HG03045 (cell line): Measurements from ENCODE around the gene RIOX2.

Experiments
- ATAC-seq: cut with Tn5 transposase; IDR thresholded peaks from one replicate; pipeline ENCODE4 v1.9.1; 2021; ENCODE audit warnings: mild to moderate bottlenecking, moderate library complexity; ENCODE audit not compliant: unreplicated experiment

Gene RIOX2

GRCh38 chr3:97990624-97991292, 18.5 kb upstream of the RIOX2 start:
- ATAC-seq: no peak

- ATAC-seq: no peak
Measured at GRCh38 chr3:97988784-97989568, 16.7 kb upstream of the RIOX2 start.

- no peak for ATAC-seq
Measured at GRCh38 chr3:97987306-97987705, 15.1 kb upstream of the RIOX2 start.

- no peak for ATAC-seq
Measured at GRCh38 chr3:97983933-97984491, 11.8 kb upstream of the RIOX2 start.

GRCh38 chr3:97981886-97982285, 9.7 kb upstream of the RIOX2 start:
- ATAC-seq: no peak

- ATAC-seq: no peak
Measured at GRCh38 chr3:97979610-97980009, 7.4 kb upstream of the RIOX2 start.

- ATAC-seq: no peak
Measured at GRCh38 chr3:97975466-97975865, 3.2 kb upstream of the RIOX2 start.

GRCh38 chr3:97974996-97975395, 2.8 kb upstream of the RIOX2 start:
- ATAC-seq: no peak

GRCh38 chr3:97972976-97973375, 745 bp upstream of the RIOX2 start:
- no peak for ATAC-seq

GRCh38 chr3:97970956-97971620, 1.1 kb downstream of the RIOX2 start:
- no peak for ATAC-seq

- ATAC-seq: no peak
Measured at GRCh38 chr3:97970156-97970555, 2.1 kb downstream of the RIOX2 start.

GRCh38 chr3:97969541-97969940, 2.7 kb downstream of the RIOX2 start:
- ATAC-seq: no peak

- ATAC-seq: no peak
Measured at GRCh38 chr3:97968376-97968775, 3.9 kb downstream of the RIOX2 start.

GRCh38 chr3:97967966-97968365, 4.3 kb downstream of the RIOX2 start:
- no peak for ATAC-seq

GRCh38 chr3:97960993-97961766, 11.1 kb downstream of the RIOX2 start:
- ATAC-seq: no peak

GRCh38 chr3:97960551-97960950, 11.7 kb downstream of the RIOX2 start:
- ATAC-seq: no peak

- no peak for ATAC-seq
Measured at GRCh38 chr3:97959872-97960271, 12.4 kb downstream of the RIOX2 start.

GRCh38 chr3:97958796-97959195, 13.4 kb downstream of the RIOX2 start:
- ATAC-seq: no peak

GRCh38 chr3:97958396-97958795, 13.8 kb downstream of the RIOX2 start:
- ATAC-seq: no peak

- no peak for ATAC-seq
Measured at GRCh38 chr3:97957617-97958311, 14.5 kb downstream of the RIOX2 start.
